Kidney epithelial cell (primary cell): ENCODE measurements around the gene TTC33. TPM values are rescaled to one million over a fixed set of nuclear protein-coding genes. Genes with fewer than 3 reads are reported as not detected.
"Not testable (repeated sequence)": the region's sequence is repeated elsewhere in the genome, so short reads cannot be mapped to it uniquely, and the experiment has no call there.

Experiments used
- DNase-seq: peaks from one replicate; pipeline ENCODE4 v3.0.0-alpha.2; 2010; ENCODE audit warnings: low read depth
- H3K27me3 ChIP-seq: 2 replicates; pipeline ENCODE4 v1.6.0; 2011; ENCODE audit warnings: low read length; ENCODE audit not compliant: control insufficient read depth, insufficient read depth
- H3K36me3 ChIP-seq: 2 replicates; pipeline ENCODE4 v1.5.1; 2011; ENCODE audit warnings: low read length; ENCODE audit not compliant: control insufficient read depth, insufficient read depth
- H3K4me3 ChIP-seq: 2 replicates; pipeline ENCODE4 v1.5.1; 2011; ENCODE audit warnings: low read depth, mild to moderate bottlenecking, control low read depth, low read length
- total RNA-seq: library from RNA; depleted of rRNA; stranded (reverse); fragments of >200 nt; gene quantifications from 2 replicates; pipeline ENCODE4 v1.2.3, GENCODE V29; 2015
- TF ChIP-seq, protein P1 (sequence below): IDR thresholded peaks from 2 replicates; pipeline ENCODE4 v1.5.1; 2011; ENCODE audit warnings: mild to moderate bottlenecking, moderate library complexity, low read length, control low read depth, inconsistent platforms; ENCODE audit not compliant: insufficient read depth, poor library complexity, severe bottlenecking

The TTC33 gene
- total RNA-seq, 1 donor from 2014 or later, result 13.8 TPM

DNA sequence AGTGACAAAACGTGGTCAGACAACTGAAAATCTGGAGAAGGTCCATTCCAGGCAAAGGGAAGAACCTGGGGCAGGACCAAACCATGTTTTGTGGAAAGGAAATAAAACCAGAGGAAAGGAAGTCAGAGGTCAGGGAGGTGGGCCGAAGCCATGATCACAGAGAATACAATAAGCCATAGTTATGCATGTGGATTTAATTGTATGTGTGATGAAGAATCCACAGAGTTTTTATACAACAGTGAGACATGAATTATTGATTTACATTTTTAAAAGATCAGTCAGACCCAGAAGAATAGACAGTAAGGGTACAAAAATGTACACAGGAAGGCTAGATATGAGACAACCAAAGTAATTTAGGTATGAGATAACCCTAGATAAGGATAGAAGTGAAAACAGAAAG is 20.8 kb downstream of the TTC33 start:
- TF ChIP-seq, protein P1, sequence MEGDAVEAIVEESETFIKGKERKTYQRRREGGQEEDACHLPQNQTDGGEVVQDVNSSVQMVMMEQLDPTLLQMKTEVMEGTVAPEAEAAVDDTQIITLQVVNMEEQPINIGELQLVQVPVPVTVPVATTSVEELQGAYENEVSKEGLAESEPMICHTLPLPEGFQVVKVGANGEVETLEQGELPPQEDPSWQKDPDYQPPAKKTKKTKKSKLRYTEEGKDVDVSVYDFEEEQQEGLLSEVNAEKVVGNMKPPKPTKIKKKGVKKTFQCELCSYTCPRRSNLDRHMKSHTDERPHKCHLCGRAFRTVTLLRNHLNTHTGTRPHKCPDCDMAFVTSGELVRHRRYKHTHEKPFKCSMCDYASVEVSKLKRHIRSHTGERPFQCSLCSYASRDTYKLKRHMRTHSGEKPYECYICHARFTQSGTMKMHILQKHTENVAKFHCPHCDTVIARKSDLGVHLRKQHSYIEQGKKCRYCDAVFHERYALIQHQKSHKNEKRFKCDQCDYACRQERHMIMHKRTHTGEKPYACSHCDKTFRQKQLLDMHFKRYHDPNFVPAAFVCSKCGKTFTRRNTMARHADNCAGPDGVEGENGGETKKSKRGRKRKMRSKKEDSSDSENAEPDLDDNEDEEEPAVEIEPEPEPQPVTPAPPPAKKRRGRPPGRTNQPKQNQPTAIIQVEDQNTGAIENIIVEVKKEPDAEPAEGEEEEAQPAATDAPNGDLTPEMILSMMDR, result no peak

DNA sequence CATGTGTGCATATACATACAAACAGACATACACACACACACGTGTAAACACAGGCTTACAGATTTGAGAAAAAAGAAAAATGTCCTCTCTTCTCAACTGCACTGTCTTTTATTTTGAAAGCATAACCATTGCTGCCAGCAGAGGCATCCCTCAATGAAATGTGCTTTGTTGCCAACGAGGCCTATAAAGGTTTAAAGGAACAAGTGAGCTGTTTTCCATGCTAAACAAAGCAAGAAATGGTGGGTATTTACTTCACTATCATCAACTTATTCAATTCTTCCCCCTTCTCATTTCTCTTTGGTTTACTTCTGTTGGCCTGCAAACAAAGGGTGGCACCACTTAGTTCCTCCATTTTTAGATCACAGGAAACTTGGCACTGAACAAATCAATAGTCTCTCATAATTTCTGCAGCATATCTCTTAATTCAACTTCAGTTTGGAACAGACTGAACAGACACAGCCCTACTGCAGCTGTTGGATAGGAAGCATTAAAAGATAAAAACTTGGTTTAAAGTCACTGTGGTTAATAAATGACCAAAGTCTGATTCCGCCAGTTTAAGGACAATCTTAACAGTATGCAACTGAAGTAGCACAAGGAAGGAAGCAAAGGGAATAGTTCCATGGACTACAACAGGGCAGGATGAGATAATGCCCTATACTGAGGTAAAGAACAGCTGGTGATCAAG is 21.7 kb downstream of the TTC33 start:
- Histone ChIP-seq H3K36me3 (no peaks in the 10 kb centered on the region), H3K27me3 (no peaks in the 10 kb centered on the region), H3K4me3 (no peak overlapping the region)
- TF ChIP-seq, protein P1, result no peak
- no peak for DNase-seq

More for the DNA sequence above, 20.8 kb downstream of the TTC33 start:
- H3K4me3 ChIP-seq, result no peak overlapping the region
- no peaks in the 10 kb centered on the region for H3K27me3 ChIP-seq
- DNase-seq, result no peak
- no peaks in the 10 kb centered on the region for H3K36me3 ChIP-seq

DNA sequence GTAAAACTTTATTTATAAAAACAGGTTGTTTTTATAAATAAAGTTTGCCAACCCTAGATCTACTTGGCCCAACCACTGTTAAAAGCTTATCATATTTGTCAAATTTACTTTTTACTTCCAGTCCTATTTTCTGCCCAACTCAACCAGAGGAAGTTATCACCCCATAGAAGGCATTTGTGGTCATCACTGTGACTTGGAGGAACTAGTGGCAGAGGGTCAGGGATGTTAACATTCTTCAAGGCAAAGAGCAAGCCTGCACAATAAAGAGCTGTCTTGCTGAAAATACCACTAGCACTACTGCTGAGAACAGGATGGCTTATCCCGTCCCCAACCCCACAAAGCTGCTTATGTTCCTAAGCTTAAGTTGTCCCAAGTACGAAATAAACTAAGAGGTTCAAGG is 22.3 kb downstream of the TTC33 start:
- H3K36me3 ChIP-seq, result no peaks in the 10 kb centered on the region
- H3K4me3 ChIP-seq, result no peak overlapping the region
- H3K27me3 ChIP-seq, result no peaks in the 10 kb centered on the region
- DNase-seq, result no peak
- TF ChIP-seq, protein P1, result no peak

DNA sequence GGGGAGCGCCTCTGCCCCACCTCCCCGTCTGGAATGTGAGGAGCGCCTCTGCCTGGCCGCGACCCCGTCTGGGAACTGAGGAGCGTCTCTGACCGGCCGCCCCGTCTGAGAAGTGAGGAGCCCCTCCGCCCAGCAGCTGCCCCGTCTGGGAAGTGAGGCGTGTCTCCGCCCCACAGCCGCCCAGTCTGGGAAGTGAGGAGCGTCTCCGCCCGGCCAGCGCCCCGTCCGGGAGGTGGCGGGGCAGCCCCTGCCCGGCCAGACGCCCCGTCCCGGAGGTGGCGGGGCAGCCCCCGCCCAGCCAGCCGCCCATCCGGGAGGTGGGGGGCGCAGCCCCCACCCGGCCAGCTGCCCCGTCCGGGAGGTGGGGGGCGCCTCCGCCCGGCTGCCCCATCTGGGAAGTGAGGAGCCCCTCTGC is 33.3 kb downstream of the TTC33 start:
- not testable (repeated sequence) for H3K36me3 ChIP-seq, H3K4me3 ChIP-seq, H3K27me3 ChIP-seq, DNase-seq

DNA sequence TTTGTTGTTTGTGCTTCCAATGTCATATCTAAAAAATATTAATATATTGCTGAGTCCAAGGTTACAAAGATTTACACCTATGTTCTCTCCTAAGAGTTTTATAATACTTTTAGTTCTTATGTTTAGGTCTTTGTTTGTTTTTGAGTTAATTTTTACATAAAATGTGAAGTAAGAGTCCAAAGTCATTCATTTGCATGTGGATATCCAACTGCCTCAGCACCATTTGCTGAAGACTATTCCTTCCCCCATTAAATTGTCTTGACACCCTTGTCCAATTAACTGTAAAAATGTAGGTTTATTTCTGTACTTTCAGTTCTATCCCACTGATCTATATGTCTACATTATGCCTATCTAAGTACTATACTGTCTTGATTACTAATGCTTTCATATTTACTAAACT is 35.7 kb downstream of the TTC33 start:
- Histone ChIP-seq H3K27me3 (no peaks in the 10 kb centered on the region), H3K36me3 (no peaks in the 10 kb centered on the region), H3K4me3 (no peak overlapping the region)
- DNase-seq, result no peak
- TF ChIP-seq, protein P1, result no peak

DNA sequence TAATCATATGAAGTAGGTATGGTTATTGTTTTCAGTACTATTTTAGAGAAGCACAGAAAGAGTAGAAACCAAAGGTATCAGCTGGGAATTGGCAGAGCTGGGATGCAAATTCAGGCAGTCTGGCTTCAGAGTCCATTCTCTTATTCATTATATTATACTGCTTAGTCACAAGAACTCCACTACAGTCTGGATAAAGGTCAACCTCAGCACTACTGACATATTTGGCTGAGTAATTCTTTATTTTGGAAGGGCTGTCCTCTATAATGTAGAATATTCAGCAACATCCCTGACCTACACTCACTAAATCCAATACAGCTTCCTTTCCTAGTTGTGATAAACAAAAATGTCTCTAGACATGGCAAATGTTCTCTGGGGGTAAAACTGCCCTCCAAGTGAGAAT is 38.5 kb downstream of the TTC33 start:
- DNase-seq, result no peak
- no peaks in the 10 kb centered on the region for H3K36me3 ChIP-seq

More for the DNA sequence above, 38.5 kb downstream of the TTC33 start:
- H3K4me3 ChIP-seq, result no peak overlapping the region
- no peaks in the 10 kb centered on the region for H3K27me3 ChIP-seq
- TF ChIP-seq, protein P1, result no peak
